ENCODE measurements around the gene GATAD2B.

Gene GATAD2B

GRCh38 chr1:153951183-153951582, 28.4 kb upstream of the GATAD2B start:
- DNase-seq: no peak

DNA sequence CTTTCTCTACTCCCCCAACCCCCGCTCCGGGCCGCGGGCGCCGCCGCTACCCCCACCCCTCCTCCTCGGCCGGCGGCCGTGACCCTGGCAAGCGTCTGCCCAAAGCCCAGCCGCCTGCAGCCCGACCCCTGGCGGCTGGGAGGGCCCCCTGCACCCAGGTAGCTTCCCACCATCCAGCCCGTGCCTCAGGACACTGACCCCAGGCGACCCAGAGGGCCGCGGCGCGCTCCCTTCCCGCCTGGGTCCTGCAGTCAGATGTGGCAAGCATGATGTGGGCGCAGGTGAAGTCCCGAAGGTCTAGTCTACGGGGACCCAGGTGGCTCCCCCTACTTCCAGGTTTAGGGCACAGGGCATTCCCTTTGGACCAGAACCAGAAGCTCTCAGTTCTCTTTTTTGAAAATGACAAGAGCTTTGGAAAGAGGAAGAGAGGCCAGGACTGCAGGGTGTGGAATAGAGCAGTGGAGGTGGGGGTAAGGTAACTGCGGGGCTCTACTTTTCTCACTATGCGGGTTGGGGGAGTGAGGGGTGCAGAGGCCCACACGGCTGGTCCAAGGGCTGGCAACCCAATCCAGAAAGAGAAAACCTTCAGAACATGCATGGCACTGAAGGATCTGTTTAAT, 24.0 kb upstream of the GATAD2B start, which contains the start of gene DENND4B:
DENND4B (minus strand) TSS at position 97 of the 620 bp plus-strand sequence. CDS start 2,344 bp downstream, outside the sequence.
- peak; percentile 93 for DNase-seq

DNA sequence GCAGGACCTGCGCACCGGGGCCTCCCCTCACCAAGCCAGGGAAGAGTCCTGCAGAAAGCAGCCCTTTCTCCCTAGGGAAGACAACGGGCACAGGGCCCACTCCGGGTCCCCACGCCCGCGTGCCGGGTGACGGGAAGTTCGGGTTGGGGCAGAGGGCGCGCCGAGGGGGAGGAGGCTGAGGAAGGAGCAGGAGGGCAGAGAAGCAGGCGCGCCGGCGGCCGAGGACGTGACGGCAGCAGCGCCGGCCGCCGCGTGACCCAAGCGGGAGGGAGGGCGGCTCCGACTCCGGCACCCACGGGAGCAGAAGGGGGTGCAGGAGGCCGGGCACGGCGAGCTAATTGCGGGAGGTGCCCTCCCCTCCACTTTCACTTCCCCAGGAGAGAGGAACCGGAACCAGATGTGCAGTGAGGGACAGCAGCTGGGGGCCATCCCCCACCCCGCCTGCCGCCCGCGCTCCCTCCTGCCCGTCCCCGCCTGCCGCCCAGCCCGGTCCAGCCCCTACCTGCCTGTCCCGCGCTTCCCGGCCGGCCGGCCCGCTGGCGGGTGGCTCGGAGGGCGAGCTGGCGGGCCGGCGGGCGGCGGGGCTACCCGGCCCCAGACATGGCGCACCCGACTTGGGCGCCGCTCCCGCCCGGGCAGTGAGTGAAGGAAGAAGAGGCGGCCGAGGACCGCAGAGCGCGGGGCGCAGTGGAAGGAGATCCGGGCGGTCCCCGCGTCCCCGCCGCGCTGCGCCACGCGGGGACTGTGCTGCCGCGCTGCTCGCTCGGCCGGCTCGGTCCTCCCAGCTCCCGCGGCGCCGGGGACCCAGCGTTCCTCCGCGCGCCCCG, 23.2 kb upstream of the GATAD2B start:
- DNase-seq: peak; percentile 79

DNA sequence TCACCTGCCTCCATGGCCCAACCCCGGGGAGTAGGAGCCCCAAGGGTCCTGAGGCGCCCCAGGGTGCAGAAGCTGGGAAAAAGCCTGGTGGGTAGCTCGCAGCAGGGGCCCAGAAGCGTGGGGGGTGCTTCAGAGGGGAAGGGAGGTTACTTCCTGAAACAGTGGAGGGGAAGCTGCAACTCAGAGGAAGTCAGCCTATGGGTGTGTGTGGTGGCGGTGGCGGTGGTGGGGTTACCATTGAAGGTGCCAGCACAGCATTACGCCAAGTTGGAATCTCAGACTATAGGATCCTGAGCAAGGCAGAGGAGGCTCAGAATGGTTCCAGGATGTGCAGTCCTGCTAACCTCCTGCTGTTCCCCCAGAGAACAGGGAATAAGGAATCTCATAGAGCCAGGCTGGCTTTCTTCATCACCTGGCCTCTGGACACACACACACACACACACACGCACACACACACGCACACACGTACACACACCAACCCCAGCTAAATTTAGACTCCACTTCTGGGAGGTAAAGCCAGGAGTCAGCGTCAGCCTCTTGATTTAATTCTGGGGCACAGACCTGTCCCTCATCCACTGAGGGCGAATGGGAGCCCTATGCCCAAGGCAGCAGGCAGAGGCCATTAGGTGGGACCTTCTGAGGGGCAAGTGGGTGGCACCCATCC, 22.5 kb upstream of the GATAD2B start:
- DNase-seq: no peak

DNA sequence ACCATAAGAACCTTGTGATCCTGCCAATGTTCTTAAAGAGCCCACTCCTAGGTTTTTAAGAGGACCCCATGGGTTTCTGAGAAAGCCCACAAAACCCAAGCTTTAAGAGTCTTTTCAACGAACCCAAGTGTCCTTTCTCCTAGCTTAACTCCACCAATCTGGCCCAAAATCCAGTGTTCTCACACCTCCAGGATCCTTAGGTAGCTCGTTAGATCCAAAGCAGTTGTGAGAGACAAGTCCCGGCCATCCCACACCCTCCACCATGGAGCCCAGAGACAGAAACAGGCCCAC, 22.0 kb upstream of the GATAD2B start:
- DNase-seq: no peak

DNA sequence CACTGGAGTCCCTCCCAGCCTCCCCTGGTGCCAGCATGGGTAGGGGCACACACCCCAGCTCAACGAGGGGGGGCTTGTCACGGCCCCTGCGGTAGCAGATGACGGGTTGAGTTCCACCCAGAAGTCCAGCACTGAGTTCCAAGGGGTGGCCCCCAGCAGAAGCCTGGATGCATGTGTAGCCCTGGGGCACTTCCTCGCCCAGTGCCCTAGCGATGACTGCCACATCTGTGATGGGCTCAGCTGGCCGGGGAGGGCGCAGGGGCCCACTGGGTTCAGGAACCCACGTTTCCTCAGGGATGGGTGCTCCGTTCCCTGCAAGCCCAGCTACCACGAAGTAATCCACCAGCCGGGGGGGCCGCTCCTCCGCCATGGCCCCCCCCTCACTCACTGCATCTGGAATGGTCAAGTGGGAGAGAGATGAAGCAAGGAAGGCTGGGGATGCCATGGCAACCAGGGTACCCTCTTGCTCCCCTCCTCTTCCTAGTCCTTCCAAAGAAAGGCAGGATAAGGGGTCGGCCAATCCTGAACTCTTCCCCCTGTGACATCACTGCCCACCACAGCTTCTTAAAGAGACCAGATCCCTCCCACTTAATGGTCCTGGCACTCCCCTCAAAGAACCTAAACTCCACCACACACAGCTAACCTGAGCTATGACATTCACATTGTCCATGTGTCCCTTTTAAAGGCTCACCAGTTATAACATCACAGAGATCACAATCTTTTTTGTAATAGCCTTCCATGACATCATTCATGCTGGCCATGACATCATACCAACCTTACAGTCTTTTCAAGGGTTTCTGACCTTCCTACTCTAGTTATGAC, 21.4 kb upstream of the GATAD2B start:
- DNase-seq: peak; percentile 53

GRCh38 chr1:153942766-153943549, 20.2 kb upstream of the GATAD2B start:
- no peak for DNase-seq

DNA sequence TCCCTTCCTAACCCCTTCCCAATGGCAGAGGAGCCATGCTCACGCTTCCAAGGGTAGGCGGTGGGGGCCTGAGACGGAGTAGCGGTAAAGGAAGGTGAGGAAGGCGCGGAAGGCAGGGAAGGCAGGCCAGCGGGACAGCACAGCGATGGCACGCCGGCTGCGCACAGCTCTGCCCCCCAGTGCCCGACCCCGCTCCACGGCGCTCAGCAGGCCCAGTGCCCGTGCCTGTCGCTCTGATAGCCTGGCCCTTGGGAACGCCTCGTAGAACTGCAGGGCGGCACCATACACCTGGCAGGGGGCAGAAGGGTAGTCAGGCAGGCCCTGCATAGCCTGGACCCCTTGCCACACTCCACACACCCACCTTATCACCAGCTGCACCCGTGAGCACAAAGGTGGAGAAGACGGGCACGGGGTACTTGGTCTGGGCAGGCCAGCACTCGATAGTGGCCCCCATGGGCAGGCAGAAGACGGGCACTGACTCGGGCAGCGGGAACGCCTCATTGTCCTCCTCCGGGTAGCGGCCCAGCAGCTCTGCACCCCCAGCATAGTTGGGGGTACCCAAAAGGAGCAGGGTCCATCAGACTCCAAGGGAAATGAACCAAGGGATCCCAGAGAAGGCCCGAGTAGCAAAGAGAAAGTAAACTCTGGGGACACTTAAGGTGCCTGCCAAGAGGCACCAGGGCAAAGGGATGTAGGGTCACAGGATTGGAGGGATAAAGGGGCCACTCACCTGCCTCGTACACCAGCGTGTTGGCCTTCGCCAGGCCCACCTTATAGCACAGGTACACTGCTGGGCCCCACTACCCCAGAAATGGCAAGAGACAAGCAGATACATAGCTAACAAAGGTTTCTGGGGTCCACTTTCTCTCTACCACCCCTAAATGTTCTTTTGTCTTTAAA, 19.3 kb upstream of the GATAD2B start:
- DNase-seq: no peak

GRCh38 chr1:153940756-153941155, 18.0 kb upstream of the GATAD2B start:
- DNase-seq: no peak

- no peak for DNase-seq
Observed at GRCh38 chr1:153939476-153939875, 16.7 kb upstream of the GATAD2B start.

DNA sequence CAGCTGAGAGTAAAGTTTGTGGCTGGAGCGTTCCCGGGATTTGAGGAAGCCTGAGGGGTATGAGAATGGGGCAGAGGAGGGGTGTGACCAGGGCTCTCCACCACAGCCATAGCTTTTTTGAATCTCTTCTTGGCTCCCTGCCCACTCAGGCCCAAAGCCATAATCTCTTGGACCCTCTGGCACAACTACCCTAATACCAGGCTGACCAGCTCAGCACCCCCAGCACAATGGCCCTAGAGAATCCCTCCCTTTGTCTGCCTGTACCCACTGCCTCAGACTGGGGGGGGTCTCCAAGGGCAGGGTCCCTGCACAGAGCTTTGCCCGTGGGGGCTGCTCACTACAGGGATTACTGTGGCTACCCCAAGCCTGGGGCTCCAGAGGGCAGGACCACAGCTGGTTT, 16.2 kb upstream of the GATAD2B start:
- DNase-seq: no peak

DNA sequence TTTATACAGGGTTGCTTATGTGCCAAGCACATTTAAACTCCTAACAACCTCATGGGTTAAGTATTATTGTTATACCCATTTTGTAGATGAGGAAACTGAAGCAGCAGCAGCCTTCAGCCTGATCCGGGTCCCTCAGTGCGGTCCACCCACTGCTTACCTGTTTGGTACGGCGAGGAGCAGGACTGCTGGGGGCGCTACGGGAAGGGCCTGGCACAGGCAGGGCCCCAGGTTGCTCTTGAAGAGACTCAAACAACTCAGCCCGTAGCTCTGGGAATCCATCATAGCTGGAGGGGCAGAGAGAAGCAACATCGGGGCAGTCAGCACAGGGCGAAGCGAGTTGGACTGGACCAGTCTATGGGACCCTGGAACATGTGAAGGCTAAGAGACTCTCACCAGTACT, 14.6 kb upstream of the GATAD2B start:
- DNase-seq: no peak

DNA sequence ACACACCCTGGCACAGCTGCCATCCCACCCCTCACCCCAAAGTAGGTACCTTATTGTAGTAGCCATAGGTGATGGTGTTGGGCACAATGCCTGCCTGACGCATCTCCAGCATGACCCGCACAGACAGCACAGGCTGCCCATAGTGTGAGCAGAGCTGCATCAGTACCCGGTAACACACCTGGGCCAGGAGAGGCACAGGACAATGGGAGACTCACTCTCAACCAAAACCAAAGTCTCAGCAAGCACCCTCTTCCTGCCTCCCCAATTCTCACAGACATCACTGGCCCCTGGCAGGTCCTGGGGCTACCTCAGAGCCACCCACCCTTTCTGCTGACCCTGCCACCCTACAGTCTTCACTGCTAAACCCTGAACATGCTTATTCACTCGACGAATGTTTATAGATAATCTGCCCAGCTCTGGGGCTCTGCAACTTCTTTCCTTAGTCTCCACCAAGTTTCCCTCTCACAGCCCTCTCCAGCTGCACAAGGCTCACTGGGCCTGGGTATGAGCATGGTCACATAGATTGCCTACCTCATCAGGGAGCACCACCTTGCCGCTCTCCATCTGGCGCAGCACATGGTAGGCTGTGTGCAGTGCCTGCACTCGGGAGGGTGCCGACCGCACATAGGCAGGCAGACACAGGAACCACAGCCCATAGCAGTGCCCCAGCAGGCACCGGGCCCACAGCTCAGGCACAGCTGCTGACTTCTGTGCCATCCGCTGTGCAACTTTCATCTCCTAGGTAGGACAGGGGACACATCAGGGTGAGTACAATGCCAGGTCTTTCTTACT, 13.4 kb upstream of the GATAD2B start:
- DNase-seq: no peak

DNA sequence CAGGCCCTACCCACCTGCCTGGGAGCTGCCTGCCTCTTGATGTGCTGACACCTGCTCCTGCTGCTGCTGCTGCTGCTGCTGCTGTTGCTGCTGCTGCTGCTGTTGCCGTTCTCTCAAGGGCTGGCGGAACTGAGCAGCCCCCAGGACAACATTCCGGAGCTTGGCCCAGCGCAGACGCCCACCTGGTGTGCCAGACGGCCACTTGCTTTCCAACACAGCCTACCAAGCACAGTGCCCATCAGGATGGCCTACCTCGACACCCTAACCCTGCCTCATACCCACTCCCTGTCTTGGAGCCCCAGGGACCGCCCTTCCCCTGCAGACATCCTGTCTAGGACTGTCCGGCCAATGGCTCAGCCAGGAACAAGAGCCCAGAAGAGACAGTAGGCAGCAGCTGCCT, 12.0 kb upstream of the GATAD2B start:
- DNase-seq: no peak

GRCh38 chr1:153933955-153934354, 11.2 kb upstream of the GATAD2B start:
- no peak for DNase-seq

DNA sequence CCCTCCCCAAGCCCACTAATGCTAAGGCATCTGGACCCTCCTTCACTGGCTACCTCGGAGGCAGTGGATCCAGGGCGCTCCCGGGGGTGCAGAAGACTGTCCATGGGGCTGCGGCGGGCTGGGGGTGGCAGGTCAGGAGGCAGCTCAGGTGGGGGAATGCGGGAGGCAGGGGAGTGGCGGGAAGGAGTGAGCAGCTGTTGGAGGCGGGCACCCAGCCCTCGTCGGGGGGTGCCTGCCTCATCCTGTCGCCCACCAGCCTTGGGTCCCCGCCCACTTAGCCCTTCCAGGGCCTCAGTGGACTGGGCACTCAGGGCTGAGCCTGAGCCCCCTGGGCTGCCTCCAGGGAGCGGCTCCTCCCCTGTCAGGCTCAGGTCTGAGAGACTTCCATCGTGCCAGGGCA, 10.7 kb upstream of the GATAD2B start:
- no peak for DNase-seq

- DNase-seq: no peak
Observed at GRCh38 chr1:153932156-153933131, 9.7 kb upstream of the GATAD2B start.

- no peak for DNase-seq
Observed at GRCh38 chr1:153929981-153930948, 7.5 kb upstream of the GATAD2B start.

Data from NCI-H82 (cell line).